Trophoblast cell (in vitro differentiated cells and primary cell): ENCODE measurements around the gene CACNG8.

ENCODE experiments used
- DNase-seq, 2 donors: peaks; one replicate each; pipeline ENCODE4 v3.0.0-alpha.2; 2016
- H2AFZ ChIP-seq: 2 replicates; pipeline ENCODE4 v1.6.1; 2013; ENCODE audit warnings: low read length, moderate library complexity, mild to moderate bottlenecking; ENCODE audit not compliant: insufficient read depth, poor library complexity
- H2AK5ac ChIP-seq: 2 replicates; pipeline ENCODE4 v1.6.1; 2013; ENCODE audit warnings: mild to moderate bottlenecking, low read length
- H2BK120ac ChIP-seq: 2 replicates; pipeline ENCODE4 v1.6.1; 2013; ENCODE audit warnings: low read length, mild to moderate bottlenecking, moderate library complexity; ENCODE audit not compliant: insufficient read depth, poor library complexity
- H2BK12ac ChIP-seq: 2 replicates; pipeline ENCODE4 v1.6.1; 2013; ENCODE audit warnings: mild to moderate bottlenecking, low read length, moderate library complexity
- H2BK5ac ChIP-seq: 2 replicates; pipeline ENCODE4 v1.6.1; 2013; ENCODE audit warnings: low read length, low read depth, moderate library complexity, mild to moderate bottlenecking; ENCODE audit not compliant: poor library complexity
- H3K14ac ChIP-seq: 2 replicates; pipeline ENCODE4 v1.6.1; 2013; ENCODE audit warnings: mild to moderate bottlenecking, low read length
- H3K18ac ChIP-seq: 2 replicates; pipeline ENCODE4 v1.6.1; 2013; ENCODE audit warnings: mild to moderate bottlenecking, low read length
- H3K23ac ChIP-seq: 2 replicates; pipeline ENCODE4 v1.6.1; 2013; ENCODE audit warnings: low read length
- H3K27ac ChIP-seq: 2 replicates; pipeline ENCODE4 v1.5.1; 2013; ENCODE audit warnings: low read depth, mild to moderate bottlenecking, inconsistent platforms, low read length, moderate library complexity
- H3K27me3 ChIP-seq: 2 replicates; pipeline ENCODE4 v1.6.1; 2013; ENCODE audit warnings: inconsistent platforms, mild to moderate bottlenecking, low read length, moderate library complexity; ENCODE audit not compliant: insufficient read depth
- H3K36me3 ChIP-seq, 2 experiments: 1 replicate in 1 of 2; 2 replicates in 1 of 2; pipeline ENCODE4 v1.6.1; 2013; ENCODE audit warnings: low read length in 2 of 2, mild to moderate bottlenecking in 2 of 2, moderate library complexity in 1 of 2; ENCODE audit not compliant: insufficient read depth in 2 of 2, control insufficient read depth in 1 of 2
- H3K4ac ChIP-seq: 2 replicates; pipeline ENCODE4 v1.6.1; 2013; ENCODE audit warnings: low read depth, mild to moderate bottlenecking, low read length, moderate library complexity
- H3K4me1 ChIP-seq, 2 experiments: 1 replicate in 1 of 2; 2 replicates in 1 of 2; pipeline ENCODE4 v1.6.1; 2013; ENCODE audit warnings: low read length in 2 of 2, mild to moderate bottlenecking in 2 of 2, moderate library complexity in 1 of 2; ENCODE audit not compliant: insufficient read depth in 2 of 2, control insufficient read depth in 1 of 2
- H3K4me2 ChIP-seq: 2 replicates; pipeline ENCODE4 v1.6.1; 2013; ENCODE audit warnings: inconsistent platforms, mild to moderate bottlenecking, low read length, moderate library complexity
- H3K4me3 ChIP-seq: 2 replicates; pipeline ENCODE4 v1.5.1; 2013; ENCODE audit warnings: mild to moderate bottlenecking, low read depth, low read length, inconsistent platforms
- H3K79me1 ChIP-seq: one replicate; pipeline ENCODE4 v1.6.1; 2013; ENCODE audit warnings: low read length
- H3K79me2 ChIP-seq: 2 replicates; pipeline ENCODE4 v1.6.1; 2013; ENCODE audit warnings: low read length, mild to moderate bottlenecking; ENCODE audit not compliant: control insufficient read depth, insufficient read depth, poor library complexity
- H3K9ac ChIP-seq: 2 replicates; pipeline ENCODE4 v1.6.1; 2013; ENCODE audit warnings: mild to moderate bottlenecking, low read length
- H3K9me3 ChIP-seq: 2 replicates; pipeline ENCODE4 v1.6.1; 2013; ENCODE audit warnings: low read depth, mild to moderate bottlenecking, control low read depth, inconsistent platforms, low read length; ENCODE audit not compliant: insufficient read depth
- H4K12ac ChIP-seq: 2 replicates; pipeline ENCODE4 v1.6.1; 2013; ENCODE audit warnings: low read depth, mild to moderate bottlenecking, low read length, moderate library complexity
- H4K8ac ChIP-seq: 2 replicates; pipeline ENCODE4 v1.6.1; 2013; ENCODE audit warnings: low read depth, mild to moderate bottlenecking, low read length, moderate library complexity
- H4K91ac ChIP-seq: one replicate; pipeline ENCODE4 v1.6.1; 2013; ENCODE audit warnings: low read depth, mild to moderate bottlenecking, low read length, moderate library complexity
- WGBS: extraction: QIAGEN DNeasy Blood & Tissue Kit; methylation state at CpG from one replicate; pipeline ENCODE4 v1.1.7; 2013; ENCODE audit warnings: missing lambda C conversion rate; ENCODE audit not compliant: insufficient read length, insufficient coverage; ENCODE audit errors: extremely low coverage; 5-methylcytosine and 5-hydroxymethylcytosine counted together

Gene CACNG8

DNA sequence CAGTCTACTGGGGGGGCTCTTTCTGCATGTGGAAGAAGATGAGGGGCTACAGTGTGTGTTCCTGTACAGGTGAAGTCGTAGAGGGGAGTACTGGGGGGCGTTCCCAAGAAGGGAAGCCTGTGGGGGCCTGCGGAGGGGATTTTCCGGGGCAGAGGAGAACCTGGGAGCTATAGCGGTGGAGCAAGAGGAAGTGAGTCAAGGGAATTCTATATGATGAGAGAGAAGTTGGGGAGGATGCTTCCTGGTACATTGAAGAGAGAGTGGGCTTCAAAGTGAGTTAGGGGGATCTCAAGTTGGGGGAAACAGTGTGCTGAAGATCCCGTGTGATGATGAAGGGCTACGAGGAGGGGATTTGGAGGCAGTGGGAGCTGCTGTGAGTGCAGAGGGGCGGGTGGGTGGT lies 1.9 kb upstream of the CACNG8 start:
- Histone ChIP-seq H2BK5ac (no peak overlapping the region), H3K79me2 (no peaks in the 10 kb centered on the region), H4K8ac (no peak overlapping the region), H3K23ac (no peak overlapping the region), H2BK120ac (no peak overlapping the region), H3K14ac (no peak overlapping the region), H4K91ac (no peak overlapping the region), H3K4me3 (no peak overlapping the region), H3K79me1 (no peaks in the 10 kb centered on the region), H4K12ac (no peak overlapping the region), H3K9me3 (peaks cover 4% of the 10 kb centered on the region), H3K27ac (no peak overlapping the region), H3K4ac (no peak overlapping the region), H3K4me1 (peaks cover 0 to 2% of the 10 kb centered on the region in 2 experiments), H2BK12ac (no peak overlapping the region), H3K36me3 (no peaks in the 10 kb centered on the region), H3K9ac (no peak overlapping the region), H3K27me3 (peaks cover 51% of the 10 kb centered on the region), H3K18ac (no peak overlapping the region), H2AK5ac (no peak overlapping the region), H2AFZ (no peak overlapping the region), H3K4me2 (no peak overlapping the region)
- no CpG with 5 or more reads among the region's 8 CpGs for WGBS
- no peak for DNase-seq

DNA sequence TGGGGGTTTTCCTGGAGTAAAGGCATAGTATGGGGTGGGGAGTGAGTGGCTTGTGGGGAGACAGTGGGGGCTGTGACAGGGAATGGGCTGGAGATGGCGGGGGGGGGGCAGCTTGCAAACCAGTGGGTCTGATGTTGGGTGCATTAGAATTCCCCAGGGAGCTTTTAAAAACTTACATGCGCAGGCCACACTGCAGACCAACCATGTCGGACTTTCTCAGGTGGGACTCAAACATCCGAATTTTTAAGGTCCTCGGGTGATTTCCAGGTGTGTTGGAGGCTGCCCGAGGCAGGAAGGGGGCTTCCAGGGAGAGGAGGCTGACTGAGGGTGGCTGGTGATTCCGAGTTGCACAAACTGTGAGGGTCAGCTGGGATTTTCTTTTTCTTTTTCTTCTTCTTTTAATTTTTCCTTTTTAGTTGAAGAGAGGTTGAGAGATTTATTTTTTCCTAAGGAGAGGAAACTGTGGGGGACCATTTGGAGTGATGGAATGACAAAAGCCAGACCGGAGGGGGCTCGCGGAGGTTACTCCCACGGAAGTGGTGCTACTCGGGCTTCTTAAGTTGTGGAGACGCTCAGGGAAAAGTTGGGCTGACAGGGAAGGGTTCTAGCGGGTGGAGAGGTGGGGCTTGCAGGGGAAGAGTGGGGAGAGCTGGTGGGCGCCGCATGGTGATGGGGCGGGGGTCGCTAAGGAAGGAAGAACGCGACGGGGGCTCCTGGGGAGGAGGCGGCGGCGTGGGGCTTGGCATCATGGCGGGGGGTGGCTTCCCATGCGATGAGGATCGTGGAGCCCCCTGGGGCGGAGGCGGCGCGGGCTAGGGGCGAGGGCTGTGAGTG lies 997 bp upstream of the CACNG8 start:
- H3K36me3 ChIP-seq = no peaks in the 10 kb centered on the region
- no peaks in the 10 kb centered on the region for H3K79me1 ChIP-seq
- no peak overlapping the region for H3K9ac ChIP-seq
- no peak overlapping the region for H3K23ac ChIP-seq
- no peak overlapping the region for H3K14ac ChIP-seq
- H3K27me3 ChIP-seq = peaks cover 51% of the 10 kb centered on the region
- WGBS = no CpG with 5 or more reads among the region's 32 CpGs
- no peak overlapping the region for H2AK5ac ChIP-seq
- H3K4me3 ChIP-seq = no peak overlapping the region
- H3K79me2 ChIP-seq = no peaks in the 10 kb centered on the region
- peaks cover 0 to 2% of the 10 kb centered on the region in 2 experiments for H3K4me1 ChIP-seq
- no peak overlapping the region for H2BK12ac ChIP-seq
- no peak overlapping the region for H2BK5ac ChIP-seq
- H2BK120ac ChIP-seq = no peak overlapping the region
- H3K4me2 ChIP-seq = peak overlapping the region; percentile 48
- no peak overlapping the region for H3K4ac ChIP-seq
- H4K12ac ChIP-seq = no peak overlapping the region
- peaks cover 4% of the 10 kb centered on the region for H3K9me3 ChIP-seq
- no peak overlapping the region for H4K91ac ChIP-seq
- DNase-seq = no peak
- no peak overlapping the region for H3K27ac ChIP-seq
- no peak overlapping the region for H2AFZ ChIP-seq
- H4K8ac ChIP-seq = no peak overlapping the region
- no peak overlapping the region for H3K18ac ChIP-seq

DNA sequence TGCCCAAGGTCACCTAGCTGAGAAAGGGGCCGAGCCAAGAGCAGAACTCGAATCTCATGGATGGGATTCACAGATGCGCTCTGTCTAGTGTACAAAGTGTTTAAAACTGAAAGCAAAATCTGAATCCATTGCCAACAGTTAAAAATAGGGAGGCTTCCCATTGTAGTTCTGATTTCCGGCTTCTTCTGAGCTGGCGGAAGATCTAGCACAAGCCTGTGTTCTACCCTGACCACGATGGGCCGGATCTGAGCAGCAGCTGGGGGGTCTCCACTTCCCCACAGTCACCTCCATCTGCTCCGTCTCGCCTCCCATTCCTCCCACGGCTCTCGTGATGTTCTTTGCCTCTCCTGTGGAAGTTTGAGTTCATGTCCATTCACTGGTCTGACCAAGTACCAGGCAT lies 2.4 kb downstream of the CACNG8 start:
- no peaks in the 10 kb centered on the region for H3K79me1 ChIP-seq

DNA sequence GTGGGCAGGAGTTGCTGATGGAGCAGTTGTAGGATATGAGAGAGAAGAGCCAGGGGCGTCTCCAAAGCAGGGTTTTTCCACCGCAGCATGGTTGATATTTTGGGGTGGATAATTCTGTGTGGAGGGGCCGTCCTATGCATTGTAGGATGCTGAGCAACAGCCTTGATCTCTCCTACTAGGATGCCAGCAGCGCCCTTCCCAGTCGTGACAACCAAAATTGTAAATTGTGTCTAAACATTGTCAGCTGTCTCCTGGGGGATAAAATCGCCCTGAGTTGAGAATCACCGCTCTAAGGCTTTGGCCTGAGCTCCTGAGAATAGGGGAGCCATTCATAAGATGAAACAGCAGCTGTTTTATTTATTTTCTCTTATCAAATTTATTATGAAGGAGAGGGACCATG lies 4.2 kb downstream of the CACNG8 start:
- peaks cover 0 to 2% of the 10 kb centered on the region in 2 experiments for H3K4me1 ChIP-seq
- no peak overlapping the region for H3K23ac ChIP-seq
- peak overlapping the region; percentile 16 for H3K4me3 ChIP-seq
- no peaks in the 10 kb centered on the region for H3K79me1 ChIP-seq
- H3K4ac ChIP-seq = no peak overlapping the region
- no peak overlapping the region for H2AFZ ChIP-seq
- H4K12ac ChIP-seq = no peak overlapping the region
- no peaks in the 10 kb centered on the region for H3K9me3 ChIP-seq
- no peak overlapping the region for H3K18ac ChIP-seq
- no peaks in the 10 kb centered on the region for H3K79me2 ChIP-seq
- no peaks in the 10 kb centered on the region for H3K36me3 ChIP-seq
- DNase-seq = no peak
- no peak overlapping the region for H3K9ac ChIP-seq
- H3K27ac ChIP-seq = no peak overlapping the region
- no peak overlapping the region for H2BK12ac ChIP-seq
- WGBS = no CpG with 5 or more reads among the region's 7 CpGs
- no peak overlapping the region for H2AK5ac ChIP-seq
- no peak overlapping the region for H3K14ac ChIP-seq
- peaks cover 9% of the 10 kb centered on the region for H3K27me3 ChIP-seq
- H4K91ac ChIP-seq = no peak overlapping the region
- H4K8ac ChIP-seq = no peak overlapping the region
- H2BK120ac ChIP-seq = no peak overlapping the region
- no peak overlapping the region for H2BK5ac ChIP-seq
- no peak overlapping the region for H3K4me2 ChIP-seq

More for the DNA sequence above, 2.4 kb downstream of the CACNG8 start:
- DNase-seq = no peak
- H4K91ac ChIP-seq = no peak overlapping the region
- H4K12ac ChIP-seq = no peak overlapping the region
- no peak overlapping the region for H2BK5ac ChIP-seq
- H3K18ac ChIP-seq = no peak overlapping the region
- no peak overlapping the region for H2BK120ac ChIP-seq
- H3K14ac ChIP-seq = no peak overlapping the region
- H3K4ac ChIP-seq = no peak overlapping the region
- H3K36me3 ChIP-seq = no peaks in the 10 kb centered on the region
- no peak overlapping the region for H3K23ac ChIP-seq
- no peak overlapping the region for H2BK12ac ChIP-seq
- no peak overlapping the region for H4K8ac ChIP-seq
- H3K27me3 ChIP-seq = peaks cover 26% of the 10 kb centered on the region
- no peak overlapping the region for H3K4me2 ChIP-seq
- H3K9me3 ChIP-seq = peaks cover 3% of the 10 kb centered on the region
- no peak overlapping the region for H3K27ac ChIP-seq
- no peak overlapping the region for H3K9ac ChIP-seq
- H2AFZ ChIP-seq = no peak overlapping the region
- no CpG with 5 or more reads among the region's 11 CpGs for whole genome bisulfite sequencing
- no peak overlapping the region for H2AK5ac ChIP-seq
- H3K4me3 ChIP-seq = no peak overlapping the region
- peaks cover 0 to 2% of the 10 kb centered on the region in 2 experiments for H3K4me1 ChIP-seq
- H3K79me2 ChIP-seq = no peaks in the 10 kb centered on the region
